Activated CD4-positive, CD25-positive, alpha-beta regulatory T cell treated with anti-CD3 and anti-CD28 coated beads, Interleukin-2, amount 50 U/mL, for 16 hours (primary cell): ENCODE results near the gene GLRA3.
"Not testable (repeated sequence)": the region's sequence is repeated elsewhere in the genome, so short reads cannot be mapped to it uniquely, and the experiment has no call there.

Experiments
- DNase-seq: peaks from one replicate; pipeline ENCODE4 v3.0.0-alpha.2; 2020; ENCODE audit warnings: low read depth, low spot score

GLRA3 gene

GRCh38 chr4:174663216-174663615 lies 165.8 kb downstream of the GLRA3 start:
- no peak for DNase-seq

GRCh38 chr4:174658246-174658645 lies 170.8 kb downstream of the GLRA3 start:
- no peak for DNase-seq

GRCh38 chr4:174657472-174657871 lies 171.6 kb downstream of the GLRA3 start:
- DNase-seq, result no peak

DNA sequence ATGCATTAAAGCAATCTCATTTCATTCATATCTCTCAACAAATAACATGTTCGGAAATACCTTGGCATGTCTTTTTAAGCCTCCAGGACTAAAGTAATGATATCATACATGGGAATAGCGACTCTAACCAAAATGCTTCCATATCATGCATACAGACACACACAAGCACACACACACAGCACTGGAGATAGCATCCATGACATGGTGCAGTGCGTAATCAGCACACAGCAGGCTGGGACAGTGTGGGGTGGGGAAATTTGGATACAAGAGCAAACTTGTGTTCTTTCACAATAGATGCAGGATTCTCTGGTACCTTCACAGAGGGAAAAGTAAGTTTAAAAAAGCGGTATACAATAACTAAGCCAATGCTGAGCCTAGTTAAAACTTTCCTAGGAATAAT lies 174.4 kb downstream of the GLRA3 start:
- no peak for DNase-seq

GRCh38 chr4:174650711-174651355 lies 178.2 kb downstream of the GLRA3 start:
- DNase-seq, result no peak

- DNase-seq, result no peak
Observed at GRCh38 chr4:174648812-174649211, 180.2 kb downstream of the GLRA3 start.

DNA sequence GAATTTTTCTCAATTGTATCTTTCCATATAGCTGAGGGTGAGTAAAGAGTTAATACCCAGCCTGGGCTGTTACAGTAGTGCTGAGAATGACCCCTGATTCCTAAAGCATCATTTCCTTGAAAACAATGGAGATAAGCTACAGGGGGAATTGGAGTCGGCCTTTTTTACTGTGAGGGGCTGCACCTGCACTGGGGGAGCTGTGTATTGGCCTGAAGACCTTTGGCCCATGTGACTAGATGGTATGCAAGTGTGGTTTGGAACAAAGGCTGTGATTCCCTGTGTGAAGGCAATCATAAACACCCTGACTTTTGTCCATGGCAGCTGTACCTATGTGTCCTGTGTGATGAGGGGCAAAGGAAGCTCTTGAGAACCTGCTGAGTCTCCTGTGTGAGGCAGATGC lies 182.7 kb downstream of the GLRA3 start:
- no peak for DNase-seq

- no peak for DNase-seq
Observed at GRCh38 chr4:174640146-174640545, 188.9 kb downstream of the GLRA3 start.

DNA sequence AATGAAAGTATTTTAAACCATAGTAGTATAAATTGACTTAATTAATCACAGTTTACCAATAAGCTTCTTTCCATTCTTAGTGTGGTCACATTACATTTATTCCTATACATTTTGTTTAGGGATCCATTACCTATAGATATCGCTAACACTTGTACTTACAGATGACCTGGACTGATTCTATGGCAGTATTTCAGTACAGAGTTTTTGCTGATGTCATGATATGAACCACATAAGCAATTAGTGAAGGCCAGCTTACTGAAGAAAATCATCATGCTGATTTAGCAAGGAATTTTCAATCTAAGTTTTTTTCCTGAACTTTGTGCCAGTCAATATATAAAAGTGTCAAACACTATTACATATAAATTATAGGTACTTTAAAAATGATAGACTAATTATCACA lies 193.3 kb downstream of the GLRA3 start:
- no peak for DNase-seq

- no peak for DNase-seq
Observed at GRCh38 chr4:174633399-174633798, 195.6 kb downstream of the GLRA3 start.

- no peak for DNase-seq
Observed at GRCh38 chr4:174631901-174632758, 196.9 kb downstream of the GLRA3 start.

DNA sequence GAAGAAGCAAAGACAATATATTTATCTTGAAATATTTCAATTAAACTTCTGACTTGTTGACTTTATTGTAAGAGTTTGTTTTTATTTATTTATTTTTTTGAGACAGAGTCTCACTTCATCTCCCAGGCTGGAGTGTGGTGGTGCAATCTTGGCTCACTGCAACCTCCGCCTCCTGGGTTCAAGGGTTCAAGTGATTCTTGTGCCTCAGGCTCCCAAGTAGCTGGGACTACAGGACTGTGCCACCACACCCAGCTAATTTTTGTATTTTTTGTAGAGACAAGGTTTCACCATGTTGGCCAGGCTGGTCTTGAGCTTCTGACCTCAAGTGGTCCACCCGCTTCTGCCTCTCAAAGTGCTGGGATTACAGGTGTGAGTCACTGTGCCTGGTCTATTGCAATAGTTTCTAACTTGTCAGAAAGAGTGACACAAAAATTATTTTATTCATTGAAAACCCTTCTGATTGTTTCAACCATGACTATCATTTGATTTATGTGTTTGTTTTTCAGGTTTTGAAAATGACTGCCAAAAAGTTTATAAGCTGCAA lies 199.1 kb downstream of the GLRA3 start:
- not testable (repeated sequence) for DNase-seq

DNA sequence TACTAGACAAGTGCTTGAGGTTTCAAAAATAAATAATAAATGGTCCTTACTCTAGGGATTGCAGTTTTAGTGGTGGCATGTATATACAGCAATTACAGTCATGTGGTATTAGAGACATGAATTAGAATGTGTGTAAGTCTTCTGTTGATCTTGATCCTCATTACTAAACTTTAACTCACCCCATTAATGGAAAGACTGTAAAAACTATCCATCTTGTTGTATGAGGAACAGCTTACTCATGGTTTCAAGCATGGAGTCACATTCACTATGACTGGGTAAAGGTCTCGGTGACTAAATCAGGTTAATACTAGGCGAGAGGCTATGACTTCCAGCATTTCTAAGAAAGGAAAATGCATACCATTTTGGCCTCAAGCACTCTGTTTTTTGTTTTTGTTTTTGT lies 199.8 kb downstream of the GLRA3 start:
- DNase-seq, result no peak

DNA sequence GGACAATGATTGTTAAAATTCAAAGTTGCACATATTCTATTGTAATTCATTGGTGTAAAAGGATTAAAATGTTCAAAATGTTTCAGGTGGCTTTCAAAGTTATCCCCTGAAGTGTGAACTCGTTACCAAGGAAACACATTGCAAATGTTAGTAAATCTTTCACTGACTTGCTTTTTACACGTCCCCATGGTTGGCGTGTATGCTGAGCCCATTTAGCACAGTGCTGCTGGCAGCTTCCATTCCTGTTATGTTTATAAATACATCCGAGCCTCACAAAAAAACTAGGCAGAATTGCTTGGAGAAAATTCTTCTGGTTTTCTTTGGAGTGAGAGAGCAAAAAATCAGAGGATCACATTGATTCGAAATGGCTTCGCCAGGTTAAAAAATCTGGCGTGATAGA lies 200.9 kb downstream of the GLRA3 start:
- no peak for DNase-seq

- DNase-seq, result no peak
Observed at GRCh38 chr4:174627473-174627872, 201.6 kb downstream of the GLRA3 start.

- no peak for DNase-seq
Observed at GRCh38 chr4:174626342-174627008, 202.6 kb downstream of the GLRA3 start.

- no peak for DNase-seq
Observed at GRCh38 chr4:174616661-174617060, 212.4 kb downstream of the GLRA3 start.

DNA sequence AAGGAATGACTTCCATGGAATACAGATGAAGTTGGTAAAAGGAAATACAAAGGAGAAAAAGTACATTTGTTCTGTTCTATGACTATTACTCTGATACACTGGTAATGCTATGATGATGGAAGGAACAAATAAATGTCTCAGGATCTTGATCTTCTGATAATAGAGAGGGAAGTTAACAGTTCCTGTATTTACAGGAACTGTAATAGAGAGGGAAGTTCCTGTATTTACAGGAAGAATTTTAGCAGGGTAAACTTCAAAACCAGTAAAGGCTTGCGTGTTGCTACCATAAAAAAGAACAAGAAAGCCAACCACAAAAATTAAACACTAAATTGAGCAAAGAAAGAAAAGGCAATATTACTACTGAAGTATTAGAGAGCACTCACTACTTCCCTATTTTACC lies 215.1 kb downstream of the GLRA3 start:
- DNase-seq, result no peak

DNA sequence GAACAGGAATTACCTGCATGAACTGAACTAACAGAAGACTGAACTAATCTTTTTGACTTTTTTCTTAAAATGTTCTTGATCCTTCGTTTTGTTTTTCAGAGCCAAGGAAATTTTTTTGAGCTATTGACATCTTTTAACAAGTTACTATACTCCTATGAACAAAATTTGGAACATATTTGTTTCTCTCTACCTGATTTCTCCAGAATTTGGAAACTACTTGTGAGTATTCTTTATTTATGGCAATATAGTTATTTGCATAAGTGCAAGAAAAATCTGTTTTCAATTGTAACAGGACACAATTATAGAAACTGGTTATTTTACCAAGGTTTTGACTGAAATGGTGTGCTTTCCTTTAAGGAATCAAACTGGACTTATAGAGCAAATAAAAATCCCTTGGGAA lies 217.3 kb downstream of the GLRA3 start:
- DNase-seq, result no peak

DNA sequence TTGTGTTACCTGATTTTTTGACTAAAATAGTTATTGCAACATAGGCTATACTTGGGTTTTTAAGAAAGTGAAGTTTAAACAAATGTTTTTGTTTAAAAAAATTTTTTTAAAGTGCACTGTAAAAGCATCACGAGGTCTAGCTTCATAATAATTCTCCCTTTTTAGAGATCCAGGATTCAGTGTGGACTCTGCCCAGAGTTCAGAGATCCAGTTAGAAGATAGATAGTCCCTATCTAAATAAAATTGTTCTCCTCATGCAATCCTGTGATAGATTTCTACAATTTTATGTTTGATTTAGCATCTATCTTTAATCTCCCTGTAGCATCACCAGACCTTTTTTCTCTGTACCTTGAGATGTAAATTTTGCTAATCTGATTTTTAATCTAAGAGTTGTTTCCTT lies 221.3 kb downstream of the GLRA3 start:
- no peak for DNase-seq

DNA sequence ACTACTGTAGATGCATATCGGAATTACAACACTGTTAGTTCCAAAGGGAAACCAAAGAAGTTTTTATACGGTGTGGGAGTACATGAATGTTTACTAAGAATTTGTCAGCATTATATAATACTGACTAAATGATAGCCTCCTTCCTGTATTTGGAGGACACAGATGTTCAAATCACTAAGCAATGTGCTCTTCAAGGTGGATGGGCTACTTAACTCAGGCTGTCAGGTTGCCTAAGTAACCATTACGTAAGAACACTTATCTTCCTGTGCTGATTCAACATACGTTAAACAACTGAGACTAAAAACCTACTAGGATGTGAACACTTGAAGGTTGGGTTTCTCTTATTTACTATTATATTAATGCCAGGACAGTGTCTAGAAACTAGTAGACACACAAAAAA lies 224.8 kb downstream of the GLRA3 start:
- no peak for DNase-seq

DNA sequence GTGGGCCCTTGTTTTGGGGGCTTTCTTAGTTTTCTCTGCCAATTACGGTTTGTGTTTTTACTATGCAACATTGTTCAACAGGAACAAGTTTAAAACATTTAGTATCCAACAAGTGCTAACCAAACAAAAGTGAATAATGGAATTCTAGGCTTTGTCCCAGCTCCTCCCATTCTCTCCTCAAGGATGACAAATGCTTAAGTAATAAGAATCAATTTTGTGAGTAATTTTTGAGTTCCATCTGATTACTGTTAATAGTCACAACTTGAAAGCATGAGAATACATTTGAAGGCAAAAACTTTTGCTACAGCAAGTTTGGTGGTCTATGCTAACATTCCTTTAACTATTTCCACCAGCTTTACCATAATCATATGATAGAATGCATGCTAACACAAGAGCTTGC lies 228.7 kb downstream of the GLRA3 start:
- DNase-seq, result no peak
